A549 (cell line): ENCODE results near the gene NLRP10. TPM values are rescaled to one million over a fixed set of nuclear protein-coding genes. Genes with fewer than 3 reads are reported as not detected.

Experiments used
- ATAC-seq, 2 experiments: fragments of 200-7000 bp in 1 of 2; fragments of >200 bp in 1 of 2; cut with Nextera tagmentation in 1 of 2; cut with Tn5 transposase in 1 of 2; 3 replicates each; pipeline versions ENCODE4 v1.8.0 to v1.9.1; 2018 to 2020; ENCODE audit warnings: mild to moderate bottlenecking in 1 of 2, moderate library complexity in 1 of 2
- CTCF ChIA-PET: fragments of 300-600 bp; sonication (Branson Sonifier 250); formaldehyde crosslinking; extraction: SDS; loops from one replicate; lab custom pipeline; 2021; ENCODE audit warnings: antibody characterized with exemption, inconsistent platforms; lab: Yijun Ruan, JAX
- POLR2A ChIA-PET: fragments of 350-600 bp; formaldehyde crosslinking; extraction: SDS; loops from one replicate; lab custom pipeline; 2021; ENCODE audit warnings: antibody characterized with exemption, inconsistent platforms; lab: Yijun Ruan, JAX
- DNase-seq, 2 experiments: peaks; one replicate each; pipeline versions ENCODE4 v3.0.0 to v3.0.0-alpha.2; 2011 to 2016; ENCODE audit warnings: low read depth in 1 of 2, low spot score in 1 of 2
- FAIRE-seq: peaks from 2 replicates; lab custom pipeline; 2011; peaks lifted over from hg19 to GRCh38; lab: Jason Lieb, UNC
- H3K27ac ChIP-seq, 2 experiments: fragments of >200 bp; sonication (Bioruptor Twin); formaldehyde crosslinking; 3 replicates each; pipeline ENCODE4 v1.5.1; 2016 to 2017
- H3K4me1 ChIP-seq: fragments of >200 bp; sonication (Bioruptor Twin); formaldehyde crosslinking; 3 replicates; pipeline ENCODE4 v1.6.1; 2016
- H3K4me2 ChIP-seq: fragments of >200 bp; sonication (Bioruptor Twin); formaldehyde crosslinking; 3 replicates; pipeline ENCODE4 v1.6.1; 2016
- H3K4me3 ChIP-seq: fragments of >200 bp; sonication (Bioruptor Twin); formaldehyde crosslinking; 3 replicates; pipeline ENCODE4 v1.5.1; 2016
- H3K9me3 ChIP-seq: fragments of >200 bp; sonication (Bioruptor Twin); formaldehyde crosslinking; 3 replicates; pipeline ENCODE4 v1.6.1; 2016
- CBX2 ChIP-seq: fragments of 200-600 bp; sonication (generic); IDR thresholded peaks from 2 replicates; pipeline ENCODE4 v1.6.1; 2016; ENCODE audit warnings: low read depth, mild to moderate bottlenecking, borderline replicate concordance
- CHD2 ChIP-seq: fragments of 150-350 bp; IDR thresholded peaks from 2 replicates; pipeline ENCODE4 v1.6.1; 2014; ENCODE audit warnings: low read length; ENCODE audit not compliant: partially characterized antibody
- EHF ChIP-seq: fragments of 250-450 bp; sonication (Bioruptor Pico); IDR thresholded peaks from 2 replicates; pipeline ENCODE4 v1.5.0; 2020; ENCODE audit warnings: mild to moderate bottlenecking
- FOXS1 ChIP-seq: fragments of 250-450 bp; sonication (Bioruptor Pico); IDR thresholded peaks from 2 replicates; pipeline ENCODE4 v1.5.0; 2020; ENCODE audit warnings: mild to moderate bottlenecking, moderate library complexity
- GATA3 ChIP-seq: IDR thresholded peaks from 2 replicates; pipeline ENCODE4 v1.6.1; 2012; ENCODE audit warnings: borderline replicate concordance
- HEYL ChIP-seq: fragments of 250-450 bp; sonication (Bioruptor Pico); IDR thresholded peaks from 2 replicates; pipeline ENCODE4 v1.8.0; 2021; ENCODE audit warnings: mild to moderate bottlenecking, moderate library complexity
- HOXA7 ChIP-seq: fragments of 250-450 bp; sonication (Bioruptor Pico); IDR thresholded peaks from 2 replicates; pipeline ENCODE4 v1.5.0; 2020; ENCODE audit warnings: mild to moderate bottlenecking, moderate library complexity
- HOXB5 ChIP-seq: fragments of 250-450 bp; sonication (Bioruptor Pico); IDR thresholded peaks from 2 replicates; pipeline ENCODE4 v1.5.0; 2020; ENCODE audit warnings: mild to moderate bottlenecking, moderate library complexity
- JUN ChIP-seq, 2 experiments: fragments of >200 bp; sonication (Bioruptor Twin); formaldehyde crosslinking; IDR thresholded peaks; 2 replicates in 1 of 2; 3 replicates in 1 of 2; pipeline ENCODE4 v1.6.1; 2016 to 2017
- NFE2L2 ChIP-seq: fragments of 150-350 bp; conservative IDR thresholded peaks from 2 replicates; pipeline ENCODE4 v1.6.1; 2014; ENCODE audit warnings: low read length
- NPAS2 ChIP-seq: fragments of 250-450 bp; sonication (Bioruptor Pico); IDR thresholded peaks from 2 replicates; pipeline ENCODE4 v1.8.0; 2022; ENCODE audit warnings: mild to moderate bottlenecking, moderate library complexity, borderline replicate concordance
- POLR2A ChIP-seq: IDR thresholded peaks from 2 replicates; pipeline ENCODE4 v1.6.1; 2012; ENCODE audit warnings: mild to moderate bottlenecking, low read length
- SMC3 ChIP-seq: fragments of >200 bp; sonication (Bioruptor Twin); formaldehyde crosslinking; IDR thresholded peaks from 3 replicates; pipeline ENCODE4 v1.6.1; 2018; ENCODE audit warnings: inconsistent platforms
- ZNF302 ChIP-seq: fragments of 250-450 bp; sonication (Bioruptor Pico); IDR thresholded peaks from 2 replicates; pipeline ENCODE4 v1.9.0; 2021; ENCODE audit warnings: inconsistent platforms, mild to moderate bottlenecking, moderate library complexity
- WGBS: methylation state at CpG from one replicate; pipeline ENCODE4 v1.1.6; 2017; ENCODE audit errors: missing lambda C conversion rate; 5-methylcytosine and 5-hydroxymethylcytosine counted together
- polyA plus RNA-seq, 4 experiments: library from polyadenylated mRNA; depleted of rRNA in 3 of 4; stranded (reverse); fragments of >200 nt; fragmentation: RNase III in 1 of 4; extraction: RNeasy Plus Mini Kit Qiagen cat#74134 plus additional on column Dnase treatment in 1 of 4; gene quantifications; 2 replicates in 3 of 4; 3 replicates in 1 of 4; pipeline ENCODE4 v1.2.3, GENCODE V29; 2011 to 2017
- TF ChIP-seq, protein P1 (sequence below): fragments of 200-600 bp; sonication (generic); IDR thresholded peaks from 2 replicates; pipeline ENCODE4 v1.6.1; 2016; ENCODE audit warnings: antibody characterized with exemption, mild to moderate bottlenecking, moderate library complexity
- TF ChIP-seq, protein P2 (sequence below): fragments of 250-450 bp; sonication (Bioruptor Pico); IDR thresholded peaks from 2 replicates; pipeline ENCODE4 v1.5.0; 2021; ENCODE audit warnings: mild to moderate bottlenecking, moderate library complexity, borderline replicate concordance
- TF ChIP-seq, protein P3 (sequence below): IDR thresholded peaks from 2 replicates; pipeline ENCODE4 v1.6.1; 2012; ENCODE audit warnings: low read depth, borderline replicate concordance
- TF ChIP-seq, protein P4 (sequence below): fragments of 250-450 bp; sonication (Bioruptor Pico); IDR thresholded peaks from 2 replicates; pipeline ENCODE4 v1.5.0; 2020; ENCODE audit warnings: low read depth, mild to moderate bottlenecking, moderate library complexity
- TF ChIP-seq, protein P5 (sequence below): fragments of >200 bp; sonication (Bioruptor Twin); formaldehyde crosslinking; IDR thresholded peaks from 3 replicates; pipeline ENCODE4 v1.6.1; 2016
- TF ChIP-seq, protein P6 (sequence below): fragments of >200 bp; sonication (Bioruptor Twin); formaldehyde crosslinking; IDR thresholded peaks from 3 replicates; pipeline ENCODE4 v1.5.1; 2016

Gene NLRP10
- polyA plus RNA-seq, 2 of the 4 experiments (the other 2 are of a cell fraction) = not detected

DNA sequence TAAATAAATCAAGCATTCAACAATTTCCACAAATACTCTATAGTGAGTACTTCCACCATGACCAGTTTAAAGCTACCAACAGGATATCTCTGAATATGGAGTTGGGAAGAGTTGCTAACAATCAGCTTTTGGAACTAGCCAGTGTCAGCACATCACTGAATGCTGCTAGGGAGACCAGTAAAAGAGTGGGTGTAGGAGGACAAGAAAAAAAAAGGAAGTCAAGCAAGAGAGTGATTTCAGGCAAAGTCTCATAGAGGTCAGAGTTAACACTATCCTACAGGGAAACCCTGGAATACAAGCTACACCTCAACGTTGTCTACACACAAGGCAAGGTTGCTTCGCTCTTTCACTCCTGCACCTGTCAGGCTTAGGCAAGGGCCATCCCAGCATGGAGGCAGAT is 46.1 kb upstream of the NLRP10 start:
- no peak for DNase-seq
- POLR2A ChIA-PET = no interaction called here
- H3K4me2 ChIP-seq = no peak overlapping the region
- no peak overlapping the region for H3K27ac ChIP-seq
- no peak overlapping the region for H3K4me3 ChIP-seq
- H3K9me3 ChIP-seq = no peaks in the 10 kb centered on the region
- no peaks in the 10 kb centered on the region for H3K4me1 ChIP-seq
- CTCF ChIA-PET = interaction anchor here (0.7 to 15.1 kb wide), 5 partner anchors 11 to 98 kb away, joined by 4 to 626 read pairs (median 6); no protein-coding TSS in a partner anchor
- FAIRE-seq = no peak
- 47% methylated on average over 2 of the region's 2 CpGs for WGBS
- TF ChIP-seq, protein P1, sequence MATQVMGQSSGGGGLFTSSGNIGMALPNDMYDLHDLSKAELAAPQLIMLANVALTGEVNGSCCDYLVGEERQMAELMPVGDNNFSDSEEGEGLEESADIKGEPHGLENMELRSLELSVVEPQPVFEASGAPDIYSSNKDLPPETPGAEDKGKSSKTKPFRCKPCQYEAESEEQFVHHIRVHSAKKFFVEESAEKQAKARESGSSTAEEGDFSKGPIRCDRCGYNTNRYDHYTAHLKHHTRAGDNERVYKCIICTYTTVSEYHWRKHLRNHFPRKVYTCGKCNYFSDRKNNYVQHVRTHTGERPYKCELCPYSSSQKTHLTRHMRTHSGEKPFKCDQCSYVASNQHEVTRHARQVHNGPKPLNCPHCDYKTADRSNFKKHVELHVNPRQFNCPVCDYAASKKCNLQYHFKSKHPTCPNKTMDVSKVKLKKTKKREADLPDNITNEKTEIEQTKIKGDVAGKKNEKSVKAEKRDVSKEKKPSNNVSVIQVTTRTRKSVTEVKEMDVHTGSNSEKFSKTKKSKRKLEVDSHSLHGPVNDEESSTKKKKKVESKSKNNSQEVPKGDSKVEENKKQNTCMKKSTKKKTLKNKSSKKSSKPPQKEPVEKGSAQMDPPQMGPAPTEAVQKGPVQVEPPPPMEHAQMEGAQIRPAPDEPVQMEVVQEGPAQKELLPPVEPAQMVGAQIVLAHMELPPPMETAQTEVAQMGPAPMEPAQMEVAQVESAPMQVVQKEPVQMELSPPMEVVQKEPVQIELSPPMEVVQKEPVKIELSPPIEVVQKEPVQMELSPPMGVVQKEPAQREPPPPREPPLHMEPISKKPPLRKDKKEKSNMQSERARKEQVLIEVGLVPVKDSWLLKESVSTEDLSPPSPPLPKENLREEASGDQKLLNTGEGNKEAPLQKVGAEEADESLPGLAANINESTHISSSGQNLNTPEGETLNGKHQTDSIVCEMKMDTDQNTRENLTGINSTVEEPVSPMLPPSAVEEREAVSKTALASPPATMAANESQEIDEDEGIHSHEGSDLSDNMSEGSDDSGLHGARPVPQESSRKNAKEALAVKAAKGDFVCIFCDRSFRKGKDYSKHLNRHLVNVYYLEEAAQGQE = no peak
- TF ChIP-seq HOXA7 = no peak
- TF ChIP-seq, protein P2, sequence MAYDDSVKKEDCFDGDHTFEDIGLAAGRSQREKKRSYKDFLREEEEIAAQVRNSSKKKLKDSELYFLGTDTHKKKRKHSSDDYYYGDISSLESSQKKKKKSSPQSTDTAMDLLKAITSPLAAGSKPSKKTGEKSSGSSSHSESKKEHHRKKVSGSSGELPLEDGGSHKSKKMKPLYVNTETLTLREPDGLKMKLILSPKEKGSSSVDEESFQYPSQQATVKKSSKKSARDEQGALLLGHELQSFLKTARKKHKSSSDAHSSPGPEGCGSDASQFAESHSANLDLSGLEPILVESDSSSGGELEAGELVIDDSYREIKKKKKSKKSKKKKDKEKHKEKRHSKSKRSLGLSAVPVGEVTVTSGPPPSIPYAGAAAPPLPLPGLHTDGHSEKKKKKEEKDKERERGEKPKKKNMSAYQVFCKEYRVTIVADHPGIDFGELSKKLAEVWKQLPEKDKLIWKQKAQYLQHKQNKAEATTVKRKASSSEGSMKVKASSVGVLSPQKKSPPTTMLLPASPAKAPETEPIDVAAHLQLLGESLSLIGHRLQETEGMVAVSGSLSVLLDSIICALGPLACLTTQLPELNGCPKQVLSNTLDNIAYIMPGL = no peak
- TF ChIP-seq EHF (CRISPR knock-in tag) = no peak
- TF ChIP-seq, protein P3, sequence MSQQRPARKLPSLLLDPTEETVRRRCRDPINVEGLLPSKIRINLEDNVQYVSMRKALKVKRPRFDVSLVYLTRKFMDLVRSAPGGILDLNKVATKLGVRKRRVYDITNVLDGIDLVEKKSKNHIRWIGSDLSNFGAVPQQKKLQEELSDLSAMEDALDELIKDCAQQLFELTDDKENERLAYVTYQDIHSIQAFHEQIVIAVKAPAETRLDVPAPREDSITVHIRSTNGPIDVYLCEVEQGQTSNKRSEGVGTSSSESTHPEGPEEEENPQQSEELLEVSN = no peak
- TF ChIP-seq, protein P4, sequence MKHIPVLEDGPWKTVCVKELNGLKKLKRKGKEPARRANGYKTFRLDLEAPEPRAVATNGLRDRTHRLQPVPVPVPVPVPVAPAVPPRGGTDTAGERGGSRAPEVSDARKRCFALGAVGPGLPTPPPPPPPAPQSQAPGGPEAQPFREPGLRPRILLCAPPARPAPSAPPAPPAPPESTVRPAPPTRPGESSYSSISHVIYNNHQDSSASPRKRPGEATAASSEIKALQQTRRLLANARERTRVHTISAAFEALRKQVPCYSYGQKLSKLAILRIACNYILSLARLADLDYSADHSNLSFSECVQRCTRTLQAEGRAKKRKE (CRISPR knock-in tag) = no peak
- TF ChIP-seq GATA3 = no peak
- TF ChIP-seq, protein P5, sequence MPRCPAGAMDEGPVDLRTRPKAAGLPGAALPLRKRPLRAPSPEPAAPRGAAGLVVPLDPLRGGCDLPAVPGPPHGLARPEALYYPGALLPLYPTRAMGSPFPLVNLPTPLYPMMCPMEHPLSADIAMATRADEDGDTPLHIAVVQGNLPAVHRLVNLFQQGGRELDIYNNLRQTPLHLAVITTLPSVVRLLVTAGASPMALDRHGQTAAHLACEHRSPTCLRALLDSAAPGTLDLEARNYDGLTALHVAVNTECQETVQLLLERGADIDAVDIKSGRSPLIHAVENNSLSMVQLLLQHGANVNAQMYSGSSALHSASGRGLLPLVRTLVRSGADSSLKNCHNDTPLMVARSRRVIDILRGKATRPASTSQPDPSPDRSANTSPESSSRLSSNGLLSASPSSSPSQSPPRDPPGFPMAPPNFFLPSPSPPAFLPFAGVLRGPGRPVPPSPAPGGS = no peak
- TF ChIP-seq NFE2L2 = no peak
- no peak for TF ChIP-seq HOXB5
- no peak for TF ChIP-seq NPAS2 (CRISPR knock-in tag)
- TF ChIP-seq POLR2A = no peak
- TF ChIP-seq SMC3 = no peak
- no peak for TF ChIP-seq CBX2
- TF ChIP-seq ZNF302 (CRISPR knock-in tag) = no peak
- no peak for TF ChIP-seq JUN (IDR thresholded peaks at IDR 0.05)
- TF ChIP-seq HEYL (CRISPR knock-in tag) = no peak
- TF ChIP-seq, protein P6, sequence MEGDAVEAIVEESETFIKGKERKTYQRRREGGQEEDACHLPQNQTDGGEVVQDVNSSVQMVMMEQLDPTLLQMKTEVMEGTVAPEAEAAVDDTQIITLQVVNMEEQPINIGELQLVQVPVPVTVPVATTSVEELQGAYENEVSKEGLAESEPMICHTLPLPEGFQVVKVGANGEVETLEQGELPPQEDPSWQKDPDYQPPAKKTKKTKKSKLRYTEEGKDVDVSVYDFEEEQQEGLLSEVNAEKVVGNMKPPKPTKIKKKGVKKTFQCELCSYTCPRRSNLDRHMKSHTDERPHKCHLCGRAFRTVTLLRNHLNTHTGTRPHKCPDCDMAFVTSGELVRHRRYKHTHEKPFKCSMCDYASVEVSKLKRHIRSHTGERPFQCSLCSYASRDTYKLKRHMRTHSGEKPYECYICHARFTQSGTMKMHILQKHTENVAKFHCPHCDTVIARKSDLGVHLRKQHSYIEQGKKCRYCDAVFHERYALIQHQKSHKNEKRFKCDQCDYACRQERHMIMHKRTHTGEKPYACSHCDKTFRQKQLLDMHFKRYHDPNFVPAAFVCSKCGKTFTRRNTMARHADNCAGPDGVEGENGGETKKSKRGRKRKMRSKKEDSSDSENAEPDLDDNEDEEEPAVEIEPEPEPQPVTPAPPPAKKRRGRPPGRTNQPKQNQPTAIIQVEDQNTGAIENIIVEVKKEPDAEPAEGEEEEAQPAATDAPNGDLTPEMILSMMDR = no peak
- no peak for TF ChIP-seq FOXS1
- no peak for TF ChIP-seq CHD2
- ATAC-seq = no peak
